Measurements from ENCODE around the gene TMBIM6.

Gene TMBIM6

DNA sequence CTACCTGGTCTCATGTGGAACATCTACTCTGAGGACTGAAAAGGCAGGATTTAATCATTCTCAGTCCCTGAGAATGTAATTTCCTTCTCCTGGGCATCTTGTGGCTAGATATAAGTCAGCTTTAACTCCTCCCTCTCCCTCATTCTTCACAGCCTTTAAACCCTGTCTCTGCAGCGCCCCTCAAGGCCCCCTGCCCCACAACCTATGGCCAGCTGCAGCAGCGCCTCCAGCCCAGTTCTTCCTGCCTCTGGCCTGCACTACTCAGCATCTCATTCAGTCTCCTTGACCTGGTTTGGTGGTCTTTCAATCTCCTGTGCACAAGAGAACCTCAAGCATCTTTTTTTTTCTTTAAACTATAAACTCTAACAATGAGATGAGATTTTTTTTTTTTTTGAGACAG lies 57.6 kb downstream of the TMBIM6 start:
- no peak overlapping the region for H3K4me3 ChIP-seq (ENCODE audit: low read depth, low read length)
- TF ChIP-seq, protein P1, sequence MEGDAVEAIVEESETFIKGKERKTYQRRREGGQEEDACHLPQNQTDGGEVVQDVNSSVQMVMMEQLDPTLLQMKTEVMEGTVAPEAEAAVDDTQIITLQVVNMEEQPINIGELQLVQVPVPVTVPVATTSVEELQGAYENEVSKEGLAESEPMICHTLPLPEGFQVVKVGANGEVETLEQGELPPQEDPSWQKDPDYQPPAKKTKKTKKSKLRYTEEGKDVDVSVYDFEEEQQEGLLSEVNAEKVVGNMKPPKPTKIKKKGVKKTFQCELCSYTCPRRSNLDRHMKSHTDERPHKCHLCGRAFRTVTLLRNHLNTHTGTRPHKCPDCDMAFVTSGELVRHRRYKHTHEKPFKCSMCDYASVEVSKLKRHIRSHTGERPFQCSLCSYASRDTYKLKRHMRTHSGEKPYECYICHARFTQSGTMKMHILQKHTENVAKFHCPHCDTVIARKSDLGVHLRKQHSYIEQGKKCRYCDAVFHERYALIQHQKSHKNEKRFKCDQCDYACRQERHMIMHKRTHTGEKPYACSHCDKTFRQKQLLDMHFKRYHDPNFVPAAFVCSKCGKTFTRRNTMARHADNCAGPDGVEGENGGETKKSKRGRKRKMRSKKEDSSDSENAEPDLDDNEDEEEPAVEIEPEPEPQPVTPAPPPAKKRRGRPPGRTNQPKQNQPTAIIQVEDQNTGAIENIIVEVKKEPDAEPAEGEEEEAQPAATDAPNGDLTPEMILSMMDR (IDR thresholded peaks at IDR 0.05; ENCODE audit: borderline replicate concordance, insufficient read depth, low read depth, low read length), result no peak

DNA sequence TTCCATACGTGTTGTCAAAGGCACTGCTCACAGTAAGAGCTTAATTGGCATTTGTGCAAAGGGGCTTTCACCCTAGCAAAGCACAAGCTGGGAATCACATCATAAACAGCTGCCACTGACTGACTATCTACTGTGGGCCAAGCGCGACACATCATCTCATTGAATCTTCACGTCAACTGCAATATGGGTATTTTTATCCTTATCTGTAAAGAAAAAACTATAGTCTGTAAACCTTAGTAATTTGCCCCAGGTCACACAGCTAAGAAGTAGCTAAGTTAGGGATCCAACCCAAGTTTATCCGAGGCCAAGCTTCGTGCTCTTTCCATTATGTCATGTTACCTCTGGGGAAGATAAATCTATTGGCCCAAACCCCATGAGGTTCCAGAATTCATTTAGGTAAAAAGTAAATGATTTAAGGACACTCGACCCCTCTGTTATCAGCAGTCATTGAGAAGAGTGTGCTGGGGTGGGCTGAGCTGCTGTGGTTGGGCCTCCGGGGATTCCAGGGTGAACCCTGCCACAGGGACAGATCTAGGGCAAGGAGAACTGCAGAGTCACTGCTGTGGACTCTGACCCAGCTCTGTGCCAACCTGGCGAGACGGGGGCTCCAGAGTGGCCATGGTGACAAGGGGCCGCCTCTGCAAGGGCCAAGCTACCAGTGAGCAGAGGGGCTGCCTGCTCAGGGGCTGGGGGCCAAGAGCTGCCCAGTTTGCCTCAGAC lies 59.2 kb downstream of the TMBIM6 start:
- H3K4me3 ChIP-seq (ENCODE audit: low read depth, low read length), result no peak overlapping the region
- TF ChIP-seq, protein P1 (IDR thresholded peaks at IDR 0.05; ENCODE audit: borderline replicate concordance, insufficient read depth, low read depth, low read length), result no peak

DNA sequence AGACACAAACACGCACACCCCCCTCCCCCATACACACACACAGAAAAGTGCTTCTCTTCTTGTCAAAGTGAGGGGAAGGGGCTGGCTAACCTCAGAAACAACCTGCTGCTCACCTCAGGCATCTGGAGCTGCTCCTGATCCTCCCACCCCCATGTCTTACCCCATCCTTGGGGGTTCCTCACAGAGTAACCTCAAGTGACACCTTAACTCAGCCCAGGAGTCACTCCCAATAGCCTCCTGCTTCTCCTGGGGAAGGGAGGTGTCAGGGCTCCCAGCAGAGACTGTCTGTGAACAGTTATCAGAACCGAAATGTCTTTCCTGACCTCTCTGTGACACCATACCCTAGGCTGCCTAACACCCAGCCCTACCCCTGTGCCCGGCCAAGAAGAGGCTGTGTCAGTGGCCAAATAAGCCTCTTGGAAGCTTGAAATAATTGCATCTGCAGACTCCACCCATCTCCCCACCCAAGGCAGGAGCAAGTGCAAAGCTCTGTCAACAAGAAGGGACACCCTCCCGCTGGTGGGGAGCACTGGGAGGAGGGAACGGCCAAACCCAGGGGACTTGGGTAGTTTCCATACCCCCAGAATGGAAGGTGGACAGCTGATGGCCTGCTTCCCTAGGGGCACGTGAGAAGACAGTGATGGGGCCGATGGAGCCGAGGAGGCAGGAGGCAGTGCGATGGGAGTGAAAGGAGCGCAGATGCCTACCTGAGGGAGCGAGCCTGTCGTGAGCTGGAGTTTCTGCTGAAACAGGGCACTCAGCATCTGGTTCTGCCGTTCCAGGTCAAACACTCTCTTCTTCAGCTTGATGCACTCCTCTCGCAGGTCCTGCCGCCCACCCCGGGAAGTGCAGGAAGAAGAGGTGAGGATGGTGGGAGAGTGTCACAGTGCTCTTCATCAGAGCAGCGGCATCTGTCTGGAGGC lies 60.0 kb downstream of the TMBIM6 start:
- TF ChIP-seq, protein P1 (IDR thresholded peaks at IDR 0.05; ENCODE audit: borderline replicate concordance, insufficient read depth, low read depth, low read length), result no peak
- H3K4me3 ChIP-seq (ENCODE audit: low read depth, low read length), result no peak overlapping the region

DNA sequence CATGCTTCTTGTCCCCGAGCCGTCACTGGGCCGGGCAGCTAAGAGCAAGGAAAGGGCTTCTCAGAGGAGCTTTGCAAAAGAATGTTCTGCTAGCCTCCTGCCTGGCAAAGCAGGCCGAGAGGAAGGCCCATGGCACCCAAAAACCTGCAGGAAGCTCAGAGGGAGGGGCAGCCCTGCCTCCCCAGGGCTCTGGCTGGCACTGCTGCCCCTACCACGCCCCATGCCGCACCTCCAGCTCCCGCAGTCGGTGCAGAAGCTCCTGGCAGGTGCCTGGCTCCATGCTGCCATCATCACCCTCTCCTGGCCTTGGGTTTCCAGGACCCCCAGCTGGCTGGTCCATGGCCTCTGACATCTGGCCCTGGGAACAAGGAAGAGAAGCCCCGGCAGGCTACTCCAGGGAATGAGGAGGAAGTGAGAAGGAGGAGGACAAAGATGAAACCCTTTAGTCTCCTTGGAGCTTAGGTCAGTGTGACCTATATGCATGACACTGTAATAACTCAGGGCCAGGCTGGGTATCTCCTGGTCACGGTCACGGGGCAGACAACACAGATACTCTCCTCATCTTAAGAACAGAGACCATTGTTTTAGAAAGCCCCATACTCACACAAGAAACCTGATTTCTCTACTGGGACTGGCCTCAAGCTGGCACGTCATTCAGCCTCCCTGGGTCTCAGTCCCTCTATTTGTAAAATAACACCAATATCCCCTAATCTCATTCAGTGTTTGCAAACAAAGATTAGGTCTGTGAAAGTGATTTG lies 62.5 kb downstream of the TMBIM6 start:
- no peak overlapping the region for H3K4me3 ChIP-seq (ENCODE audit: low read depth, low read length)
- TF ChIP-seq, protein P1 (IDR thresholded peaks at IDR 0.05; ENCODE audit: borderline replicate concordance, insufficient read depth, low read depth, low read length), result no peak

DNA sequence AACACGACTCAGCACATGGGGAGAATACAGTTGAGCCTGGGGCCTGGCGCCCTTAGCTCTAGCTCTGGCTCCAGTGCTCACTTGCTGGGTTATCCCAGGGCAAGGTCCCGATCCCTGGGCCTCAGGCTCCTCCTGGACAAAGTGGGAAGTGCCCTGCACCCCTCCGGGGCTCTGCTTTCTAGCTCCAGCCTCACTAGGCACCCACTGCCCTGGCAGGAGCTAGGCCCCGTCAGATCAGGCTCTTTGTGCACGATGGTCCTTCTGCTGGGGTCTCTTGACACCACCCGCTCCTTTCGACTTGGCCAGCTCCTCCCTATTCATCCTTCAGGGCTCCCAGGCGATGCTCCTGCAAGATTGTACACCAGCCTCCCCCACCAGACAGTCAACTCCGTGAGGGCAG lies 63.5 kb downstream of the TMBIM6 start:
- TF ChIP-seq, protein P1 (IDR thresholded peaks at IDR 0.05; ENCODE audit: borderline replicate concordance, insufficient read depth, low read depth, low read length), result no peak
- H3K4me3 ChIP-seq (ENCODE audit: low read depth, low read length), result no peak overlapping the region

DNA sequence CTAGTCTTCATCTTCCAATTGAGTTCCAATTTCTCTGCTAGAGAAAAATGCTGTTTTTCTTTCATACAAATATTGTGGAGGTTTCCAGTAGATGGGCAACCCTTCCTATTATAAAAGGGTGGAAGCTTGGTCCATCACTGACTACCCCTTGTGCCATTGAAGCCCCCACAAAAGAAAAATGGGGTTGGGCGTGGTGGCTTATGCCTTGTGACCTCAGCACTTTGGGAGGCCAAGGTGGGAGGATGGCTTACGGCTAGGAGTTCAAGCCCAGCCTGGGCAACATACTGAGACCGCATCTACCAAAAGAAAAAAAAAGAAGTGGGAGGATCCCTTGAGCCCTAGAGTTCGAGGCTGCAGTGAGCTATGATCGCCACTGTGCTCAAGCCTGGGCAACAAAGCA lies 64.1 kb downstream of the TMBIM6 start:
- TF ChIP-seq, protein P1 (IDR thresholded peaks at IDR 0.05; ENCODE audit: borderline replicate concordance, insufficient read depth, low read depth, low read length), result no peak
- no peak overlapping the region for H3K4me3 ChIP-seq (ENCODE audit: low read depth, low read length)
